ENCODE measurements around the gene SPEG.
A peak's percentile ranks its signal among the peaks of the same experiment; 100 is the strongest.

The SPEG gene

DNA sequence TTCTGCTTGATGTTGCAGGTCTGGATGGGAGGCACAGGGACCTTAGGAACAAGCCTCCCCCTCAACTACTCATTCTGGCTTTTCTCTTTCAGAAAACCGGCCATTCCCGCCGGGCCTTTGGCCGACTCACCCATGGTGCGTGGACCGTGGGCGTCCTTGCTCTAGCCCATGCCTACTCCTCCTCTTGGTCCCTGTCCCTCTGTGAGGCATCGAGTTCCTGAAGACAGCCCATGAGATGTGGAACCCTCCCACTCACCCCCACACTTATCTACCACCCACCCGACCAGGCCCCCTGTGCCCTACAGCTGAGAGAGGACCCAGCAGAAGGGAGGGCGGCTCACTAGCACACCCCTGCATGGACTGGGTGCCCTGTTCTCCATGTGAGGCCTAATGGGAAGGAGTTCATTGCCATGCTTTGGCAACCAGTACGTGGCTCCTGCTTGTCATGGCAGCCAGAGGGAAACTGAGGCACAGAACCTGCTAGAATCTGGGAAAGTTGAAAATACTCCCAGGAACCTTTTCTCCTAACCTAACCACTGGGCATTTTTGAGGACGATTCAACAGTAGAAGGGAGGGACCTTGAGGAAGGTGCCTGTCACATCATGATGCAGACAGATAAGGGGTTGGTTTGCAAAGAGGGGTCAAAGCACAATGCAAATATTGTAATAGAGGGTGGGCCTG is 8.5 kb downstream of the SPEG start:
- no peak for DNase-seq (ENCODE audit: low read depth, low spot score)

DNA sequence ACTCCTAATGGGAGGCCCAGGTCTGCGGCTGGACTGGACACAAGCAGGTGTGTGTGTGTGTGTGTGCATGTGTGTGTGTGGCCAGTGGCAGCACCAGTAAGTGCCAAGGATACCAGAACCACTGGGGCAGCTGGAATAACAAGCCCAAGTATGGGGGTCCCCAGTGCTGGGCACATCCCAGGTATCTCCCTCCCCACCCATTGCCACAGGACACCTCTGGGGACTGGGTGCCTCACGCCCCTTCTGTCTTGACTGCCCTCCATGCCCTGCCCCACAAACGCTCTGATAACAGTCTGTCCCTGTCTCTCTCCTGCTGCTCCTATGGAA is 9.0 kb downstream of the SPEG start:
- no peak for DNase-seq (ENCODE audit: low read depth, low spot score)

DNA sequence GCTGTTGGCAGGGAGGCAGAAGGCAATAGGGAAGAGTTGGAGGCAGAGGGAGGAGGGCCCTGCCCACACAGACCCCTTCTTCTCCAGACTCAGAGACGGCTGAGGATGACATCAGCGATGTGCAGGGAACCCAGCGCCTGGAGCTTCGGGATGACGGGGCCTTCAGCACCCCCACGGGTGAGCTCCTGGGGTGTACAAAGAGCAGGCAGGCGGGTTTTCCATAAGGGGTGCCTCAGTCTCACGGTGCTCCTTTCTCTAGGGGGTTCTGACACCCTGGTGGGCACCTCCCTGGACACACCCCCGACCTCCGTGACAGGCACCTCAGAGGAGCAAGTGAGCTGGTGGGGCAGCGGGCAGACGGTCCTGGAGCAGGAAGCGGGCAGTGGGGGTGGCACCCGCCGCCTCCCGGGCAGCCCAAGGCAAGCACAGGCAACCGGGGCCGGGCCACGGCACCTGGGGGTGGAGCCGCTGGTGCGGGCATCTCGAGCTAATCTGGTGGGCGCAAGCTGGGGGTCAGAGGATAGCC is 10.0 kb downstream of the SPEG start:
- no peak for DNase-seq (ENCODE audit: low read depth, low spot score)

DNA sequence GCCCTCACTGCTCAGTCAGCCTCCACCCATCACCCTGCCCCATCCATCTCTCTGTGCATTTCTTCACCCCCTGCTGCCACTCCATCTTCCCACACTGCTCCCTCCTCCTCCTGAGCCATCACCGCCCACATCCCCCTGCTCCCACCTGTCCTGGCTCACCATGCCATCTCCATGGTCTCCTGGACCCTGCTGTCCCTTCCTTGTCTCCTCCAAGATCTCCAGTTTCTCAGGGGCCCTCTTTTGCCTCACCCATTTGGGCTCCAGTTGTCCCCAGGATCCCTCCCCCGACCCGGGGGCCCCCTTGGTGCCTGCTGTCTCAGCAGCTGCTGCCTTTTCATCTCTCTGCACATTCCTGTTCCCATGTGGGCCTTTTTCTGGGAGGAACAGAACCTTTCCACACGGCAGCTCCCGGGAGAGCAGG is 10.6 kb downstream of the SPEG start:
- DNase-seq (ENCODE audit: low read depth, low spot score) = no peak

GRCh38 chr2:219446101-219446504 is 11.5 kb downstream of the SPEG start:
- peak; percentile 82 for DNase-seq (ENCODE audit: low read depth, low spot score)

DNA sequence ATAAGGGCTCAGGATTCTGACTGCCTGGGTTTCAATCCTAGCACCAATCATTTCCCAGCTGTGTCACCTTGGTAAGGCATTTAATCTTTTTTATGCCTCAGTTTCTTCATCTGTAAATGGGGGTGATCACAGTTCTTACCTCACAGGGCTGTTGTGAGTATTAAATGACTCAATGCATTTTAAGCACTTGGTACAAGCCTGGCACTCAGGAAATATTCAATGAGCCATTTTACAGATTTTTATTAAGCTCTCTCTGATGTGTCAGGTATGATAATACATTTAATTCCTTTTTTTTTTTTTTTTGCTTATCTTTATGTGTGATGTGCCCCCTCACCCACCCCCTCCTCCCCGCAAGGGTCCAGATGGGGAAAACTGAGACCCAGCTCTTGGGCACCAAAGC is 12.0 kb downstream of the SPEG start:
- no peak for DNase-seq (ENCODE audit: low read depth, low spot score)

- DNase-seq (ENCODE audit: low read depth, low spot score) = peak; percentile 79
Observed at GRCh38 chr2:219447242-219448098, 12.8 kb downstream of the SPEG start.

- no peak for DNase-seq (ENCODE audit: low read depth, low spot score)
Observed at GRCh38 chr2:219448099-219448775, 13.6 kb downstream of the SPEG start.

- DNase-seq (ENCODE audit: low read depth, low spot score) = no peak
Observed at GRCh38 chr2:219448776-219449341, 14.2 kb downstream of the SPEG start.

- DNase-seq (ENCODE audit: low read depth, low spot score) = no peak
Observed at GRCh38 chr2:219449609-219450008, 15.0 kb downstream of the SPEG start.

DNA sequence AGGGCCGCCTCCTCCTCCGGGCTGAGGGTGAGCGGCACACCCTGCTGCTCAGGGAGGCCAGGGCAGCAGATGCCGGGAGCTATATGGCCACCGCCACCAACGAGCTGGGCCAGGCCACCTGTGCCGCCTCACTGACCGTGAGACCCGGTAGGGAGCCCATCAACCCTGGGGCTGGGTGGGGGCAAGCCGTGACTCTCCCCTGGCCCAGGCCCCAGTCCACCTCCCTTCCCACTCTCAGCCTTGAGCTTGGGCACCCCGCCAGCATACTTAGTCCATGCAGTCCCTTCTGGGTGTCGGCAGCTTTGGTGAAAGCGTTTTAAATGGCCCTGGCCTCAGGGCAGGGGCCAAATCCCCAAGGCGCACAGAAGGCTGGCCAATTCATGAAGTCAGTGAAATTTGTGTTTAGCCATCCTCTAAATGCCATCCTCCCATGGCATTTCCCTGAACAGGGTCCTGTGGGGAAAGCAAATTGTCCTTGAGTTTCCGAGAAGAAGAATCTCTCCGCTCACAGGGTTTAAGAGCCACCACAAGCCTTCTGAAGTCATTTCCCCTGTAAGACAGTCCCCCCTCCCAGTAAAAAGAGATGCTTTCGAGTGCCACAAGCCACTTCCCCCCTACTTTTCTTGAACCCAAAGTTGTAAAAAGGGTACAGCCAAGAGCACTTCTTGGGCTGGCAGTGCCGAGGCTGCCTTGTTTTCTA is 17.2 kb downstream of the SPEG start:
- peak; percentile 71 for DNase-seq (ENCODE audit: low read depth, low spot score)

- DNase-seq (ENCODE audit: low read depth, low spot score) = peak; percentile 97
Observed at GRCh38 chr2:219452361-219453317, 18.0 kb downstream of the SPEG start.

GRCh38 chr2:219453671-219454590 is 19.3 kb downstream of the SPEG start:
- DNase-seq (ENCODE audit: low read depth, low spot score) = peak; percentile 95

DNA sequence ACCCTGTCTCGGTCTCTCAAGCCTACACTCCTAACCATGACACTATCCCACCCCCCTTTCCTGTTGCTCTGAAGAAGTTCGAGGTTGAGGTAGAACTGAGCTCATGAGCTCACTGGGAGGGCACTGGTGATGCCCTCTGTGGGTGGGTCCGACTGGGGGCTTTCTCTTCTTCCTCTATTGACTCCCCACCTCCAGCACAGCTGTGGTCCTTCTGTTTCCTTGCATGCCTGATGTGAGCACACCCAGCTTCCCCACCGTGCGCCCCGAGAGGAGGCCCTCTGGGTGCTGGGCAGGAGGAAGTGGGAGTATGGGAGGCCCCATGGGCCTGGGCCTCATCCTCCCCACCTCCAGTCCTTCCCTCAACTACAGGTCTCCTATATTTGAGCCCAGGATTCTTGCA is 20.9 kb downstream of the SPEG start:
- DNase-seq (ENCODE audit: low read depth, low spot score) = no peak

- DNase-seq (ENCODE audit: low read depth, low spot score) = no peak
Observed at GRCh38 chr2:219457784-219458369, 23.2 kb downstream of the SPEG start.

GRCh38 chr2:219458996-219459395 is 24.4 kb downstream of the SPEG start:
- DNase-seq (ENCODE audit: low read depth, low spot score) = no peak

DNA sequence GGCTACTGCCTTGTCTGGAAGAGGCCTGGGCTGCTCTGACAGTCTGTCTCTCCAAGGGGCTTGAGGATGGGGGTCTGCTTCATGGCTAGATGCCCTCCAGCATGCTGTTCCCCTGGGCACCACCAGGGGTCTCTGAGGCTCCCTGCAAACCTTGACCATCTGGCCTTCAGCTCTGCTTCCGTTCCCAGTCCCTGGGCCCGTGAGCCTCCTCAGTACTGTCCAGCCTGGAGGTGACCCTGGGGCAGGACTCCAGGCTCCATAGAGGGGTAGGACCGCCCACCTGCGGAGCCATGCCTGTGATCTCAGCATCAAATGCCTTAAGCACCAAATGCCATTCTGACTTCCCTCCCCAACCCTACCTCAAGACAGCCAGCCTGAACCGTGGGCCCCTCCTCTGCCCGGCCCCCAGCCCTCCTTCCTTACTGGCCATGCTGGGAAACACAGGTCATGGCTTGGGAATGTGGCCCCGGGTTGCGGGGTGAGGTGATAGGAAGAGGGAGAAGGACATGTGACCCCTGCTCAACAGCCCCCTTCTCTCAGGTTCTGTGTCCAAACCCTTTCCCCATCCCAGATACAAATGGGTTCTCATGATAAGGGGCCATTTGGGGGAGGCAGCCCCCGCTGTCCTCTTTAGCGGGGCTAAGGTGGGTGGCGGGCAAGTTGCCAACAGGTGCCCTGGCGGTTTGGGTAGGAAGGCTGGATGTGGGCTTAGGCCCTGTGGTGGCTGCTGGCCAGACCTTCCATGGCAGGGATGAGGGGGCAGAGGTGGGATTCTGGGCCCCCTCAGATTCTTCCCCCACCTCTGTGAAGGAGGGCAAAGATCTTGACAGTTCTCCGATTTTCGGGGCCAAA is 25.0 kb downstream of the SPEG start:
- peak; percentile 79 for DNase-seq (ENCODE audit: low read depth, low spot score)

DNA sequence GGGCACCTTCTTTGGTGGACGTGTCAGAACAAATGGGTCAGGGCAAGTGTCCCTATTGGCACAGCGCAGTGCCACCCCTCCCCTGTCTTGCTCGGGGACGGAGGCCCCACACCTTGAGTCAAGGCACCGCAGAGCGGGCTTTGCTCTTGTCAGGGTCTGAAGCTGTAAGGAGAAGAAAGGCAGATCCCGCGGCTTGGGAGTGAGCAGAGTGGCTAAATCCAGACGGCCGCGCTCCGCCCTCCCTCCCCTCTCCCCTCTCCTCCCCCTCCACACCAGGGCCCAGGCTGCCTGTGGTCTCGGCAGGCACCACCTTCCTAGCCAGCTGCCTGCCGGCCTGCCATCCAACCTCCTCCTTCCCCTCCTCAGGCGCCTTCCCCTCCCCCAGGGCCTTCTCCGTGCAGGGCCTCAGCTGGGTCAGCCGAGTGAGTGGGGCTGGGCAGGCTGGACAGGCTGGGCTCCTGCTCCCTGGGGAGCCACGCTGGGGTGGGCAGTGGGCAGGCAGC is 25.8 kb downstream of the SPEG start:
- DNase-seq (ENCODE audit: low read depth, low spot score) = peak; percentile 97

Measured in astrocyte of the hippocampus (primary cell).